NCI-H748 treated with DMSO at 0.1 percent for 48 hours (cell line): Measurements from ENCODE around the gene DTL.

Experiments
- DNase-seq: peaks from one replicate; lab custom pipeline; 2025; lab: John Stamatoyannopoulos, UW

Gene DTL

GRCh38 chr1:212091438-212092121, 56.0 kb downstream of the DTL start:
- DNase-seq, result no peak

GRCh38 chr1:212097360-212097759, 61.8 kb downstream of the DTL start:
- DNase-seq, result no peak

- no peak for DNase-seq
These were observed 62.8 kb downstream of the DTL start for GRCh38 chr1:212098310-212098709.

- no peak for DNase-seq
These were observed 63.2 kb downstream of the DTL start for GRCh38 chr1:212098771-212099170.

GRCh38 chr1:212101251-212101650, 65.7 kb downstream of the DTL start:
- no peak for DNase-seq

GRCh38 chr1:212101735-212102134, 66.2 kb downstream of the DTL start:
- DNase-seq, result no peak

- DNase-seq, result no peak
These were observed 69.2 kb downstream of the DTL start for GRCh38 chr1:212104586-212105325.

- no peak for DNase-seq
These were observed 70.8 kb downstream of the DTL start for GRCh38 chr1:212106286-212106792.

GRCh38 chr1:212107481-212107880, 71.9 kb downstream of the DTL start:
- DNase-seq, result no peak

GRCh38 chr1:212108187-212108586, 72.6 kb downstream of the DTL start:
- DNase-seq, result no peak

- DNase-seq, result no peak
These were observed 73.4 kb downstream of the DTL start for GRCh38 chr1:212108981-212109380.

- no peak for DNase-seq
These were observed 74.2 kb downstream of the DTL start for GRCh38 chr1:212109728-212110127.

- no peak for DNase-seq
These were observed 75.1 kb downstream of the DTL start for GRCh38 chr1:212110617-212111016.

GRCh38 chr1:212111536-212111935, 76.0 kb downstream of the DTL start:
- DNase-seq, result no peak

GRCh38 chr1:212113706-212114105, 78.2 kb downstream of the DTL start:
- DNase-seq, result no peak

GRCh38 chr1:212118167-212118871, 82.8 kb downstream of the DTL start:
- no peak for DNase-seq

GRCh38 chr1:212118872-212119260, 83.3 kb downstream of the DTL start:
- no peak for DNase-seq

- no peak for DNase-seq
These were observed 83.9 kb downstream of the DTL start for GRCh38 chr1:212119397-212119837.

- DNase-seq, result no peak
These were observed 84.3 kb downstream of the DTL start for GRCh38 chr1:212119863-212120262.

- no peak for DNase-seq
These were observed 86.2 kb downstream of the DTL start for GRCh38 chr1:212121779-212122178.

- no peak for DNase-seq
These were observed 89.4 kb downstream of the DTL start for GRCh38 chr1:212124690-212125582.

GRCh38 chr1:212125654-212126053, 90.1 kb downstream of the DTL start:
- DNase-seq, result no peak
